Dermis microvascular lymphatic vessel endothelial cell (primary cell): ENCODE measurements around the gene BTBD9. TPM values are rescaled to one million over a fixed set of nuclear protein-coding genes. Genes with fewer than 3 reads are reported as not detected.
A peak's percentile ranks its signal among the peaks of the same experiment; 100 is the strongest.

ENCODE experiments used
- DNase-seq, 2 donors: peaks; one replicate each; pipeline versions ENCODE4 v3.0.0 to v3.0.0-alpha.2; 2010; ENCODE audit warnings: low read depth in 2 of 2
- total RNA-seq: library from RNA; depleted of rRNA; stranded (reverse); fragments of >200 nt; gene quantifications from 2 replicates; pipeline ENCODE4 v1.2.1, GENCODE V29; 2014

BTBD9 gene
- total RNA-seq, 1 donor from 2014 or later, result 6.7 TPM

DNA sequence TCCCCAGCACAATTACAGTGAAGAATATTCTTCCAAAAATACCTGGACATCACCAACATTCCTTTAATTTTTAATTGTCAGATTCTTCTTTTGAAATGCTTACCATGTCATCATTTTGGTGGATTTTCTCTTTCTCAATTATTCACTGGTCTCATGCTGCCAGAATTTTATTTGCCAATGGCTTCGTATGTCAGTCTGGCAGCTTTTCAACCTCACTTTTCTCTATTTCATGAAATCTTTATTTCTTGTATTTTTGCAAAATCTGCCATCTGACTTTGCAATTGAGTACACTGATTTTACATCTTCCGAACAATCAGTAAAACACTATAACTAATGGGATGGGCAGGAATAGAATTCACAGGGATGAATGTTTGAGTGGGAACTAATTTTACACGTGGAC, 84.1 kb downstream of the BTBD9 start:
- DNase-seq, result no peak

DNA sequence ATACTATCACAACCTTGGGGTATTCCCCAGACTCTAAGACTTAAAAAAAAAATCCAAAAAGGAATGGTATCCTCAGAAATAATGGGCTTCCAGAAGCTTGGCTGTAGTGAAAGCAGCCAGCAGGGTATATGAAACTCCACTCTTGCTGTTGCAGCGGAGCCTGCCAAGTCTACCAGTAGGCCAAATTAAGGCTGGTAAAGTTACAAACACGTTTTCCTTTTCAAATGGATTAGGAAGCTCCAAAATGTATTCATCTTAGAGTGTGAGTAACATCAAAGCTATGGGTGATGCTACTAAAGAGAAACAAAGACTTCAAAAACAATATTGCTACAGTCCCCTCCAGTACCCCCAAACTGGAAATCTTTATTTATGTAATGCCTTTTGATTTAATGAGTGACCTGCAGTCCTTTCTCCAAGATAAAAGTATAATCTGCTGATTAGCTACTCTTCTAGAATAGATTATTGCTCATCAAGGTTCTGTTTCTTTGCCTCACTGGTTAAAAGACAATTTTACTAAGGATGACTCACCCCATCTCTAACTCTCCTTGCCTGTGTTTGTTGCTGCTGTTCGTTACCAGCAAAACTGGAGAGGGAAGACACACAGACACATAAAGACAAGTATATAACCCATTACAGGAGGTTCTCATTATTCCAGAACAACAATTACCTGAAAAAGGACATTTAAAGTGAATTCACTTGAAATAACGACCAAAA, 84.9 kb downstream of the BTBD9 start:
- DNase-seq, result no peak

DNA sequence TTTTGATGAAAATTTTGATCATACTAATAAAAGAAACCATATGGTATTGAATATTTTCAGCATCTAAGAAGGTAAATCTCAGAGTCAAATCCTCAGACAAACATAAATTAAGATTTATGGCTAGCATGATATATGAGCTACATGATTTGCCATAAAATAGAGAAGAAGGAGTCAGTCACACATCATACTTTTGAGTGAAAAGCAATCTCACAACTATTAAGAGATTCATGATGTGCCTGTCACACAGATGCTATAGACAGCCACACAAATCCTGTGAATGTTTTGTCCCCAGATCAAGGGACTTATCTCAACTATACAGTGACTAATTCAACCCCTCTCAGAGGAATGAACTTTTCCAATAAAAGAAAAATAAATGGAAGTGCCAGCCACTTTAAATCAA, 85.7 kb downstream of the BTBD9 start:
- no peak for DNase-seq

DNA sequence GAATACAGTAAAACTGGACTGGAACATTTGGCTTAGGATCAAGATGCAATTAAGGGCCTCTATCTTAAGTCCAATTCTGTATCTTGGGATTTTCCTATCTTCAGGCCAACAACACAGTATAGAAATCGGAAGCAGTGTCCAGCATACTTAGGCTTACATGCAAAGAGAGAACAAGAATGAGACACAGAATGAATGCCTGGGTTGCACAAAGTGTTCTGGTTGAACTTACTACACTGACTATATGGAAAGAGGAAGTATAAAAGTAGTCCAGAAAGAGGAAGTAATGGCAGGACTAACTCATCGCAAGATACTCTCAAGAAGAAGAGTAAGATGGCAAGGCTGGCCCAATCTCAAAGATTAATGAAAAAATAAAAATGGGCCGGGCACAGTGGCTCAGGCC, 87.6 kb downstream of the BTBD9 start:
- DNase-seq, result no peak

DNA sequence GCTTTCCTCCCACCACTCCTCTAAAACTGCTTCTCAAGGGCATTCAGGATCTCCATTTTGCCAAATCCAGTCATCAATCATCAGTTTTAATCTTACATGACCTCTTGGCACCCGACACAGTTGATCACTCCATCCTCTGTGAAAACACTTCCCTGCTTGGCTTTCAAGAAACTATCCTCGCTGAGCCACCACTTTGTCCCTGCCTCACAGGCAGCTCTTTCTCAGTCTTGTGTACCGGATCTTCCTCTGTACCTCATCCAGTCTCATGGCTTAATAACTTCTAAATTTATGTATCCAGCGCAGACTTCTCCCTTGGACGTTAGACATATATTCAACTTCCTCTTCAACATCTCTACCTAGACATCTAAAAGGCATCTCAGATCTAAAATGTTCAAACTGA, 89.9 kb downstream of the BTBD9 start:
- DNase-seq, result no peak

DNA sequence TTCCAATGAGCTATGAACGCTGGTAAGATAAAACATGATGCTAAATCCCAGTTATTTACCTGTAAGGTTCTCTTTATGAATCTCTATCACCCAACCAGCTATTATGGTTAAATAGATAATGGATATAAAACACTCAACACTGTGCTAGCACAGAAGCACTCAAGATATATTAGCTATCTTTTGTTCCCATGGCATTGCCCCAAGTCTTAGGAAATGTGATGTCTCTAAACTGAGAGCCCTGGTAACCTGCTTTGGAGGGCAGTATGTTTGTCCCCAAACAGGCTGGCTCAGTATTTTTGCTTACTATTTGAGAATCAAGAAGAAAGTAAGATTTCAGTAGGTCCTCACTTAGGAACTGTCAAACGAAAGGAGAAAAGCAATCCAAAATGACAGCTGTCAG, 90.5 kb downstream of the BTBD9 start:
- DNase-seq, result no peak

DNA sequence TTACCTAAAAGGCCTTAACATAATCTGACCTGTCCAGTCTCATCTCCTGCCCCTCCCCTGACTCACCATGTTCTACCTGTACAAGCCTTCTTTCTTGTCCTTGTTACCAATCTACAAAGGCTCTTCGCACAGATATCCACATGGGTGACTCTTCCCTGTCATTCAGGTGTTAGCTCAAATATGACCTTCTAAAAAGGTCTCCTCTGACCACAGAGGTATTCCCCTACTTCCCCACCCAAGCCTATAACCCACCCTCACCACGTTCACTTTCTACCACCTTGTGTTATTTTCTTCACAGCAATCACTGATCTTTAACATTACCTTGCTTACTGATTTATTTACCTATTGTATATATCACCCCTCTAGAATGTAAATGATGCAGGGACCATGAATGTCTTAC, 96.7 kb downstream of the BTBD9 start:
- DNase-seq, result no peak

DNA sequence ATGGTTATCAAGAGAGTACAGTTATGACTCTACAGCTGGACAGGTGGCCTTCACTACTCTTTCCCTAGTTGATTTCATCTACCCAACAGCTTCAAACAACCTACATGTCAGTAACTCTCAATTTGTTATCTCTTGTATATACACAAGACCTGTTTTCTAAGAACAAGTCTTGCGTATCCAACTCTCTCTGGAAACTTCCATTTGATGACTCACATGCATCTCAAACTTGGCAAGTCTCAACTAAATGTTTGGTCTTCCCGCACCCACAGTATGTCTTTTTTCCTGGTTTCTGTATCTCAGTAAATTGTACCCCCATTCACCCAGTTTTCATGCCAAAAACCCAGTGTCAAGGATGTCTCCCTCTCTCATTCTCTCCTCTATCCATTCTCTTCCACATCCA, 97.7 kb downstream of the BTBD9 start:
- peak in 1 of 2 donors; percentile 17 for DNase-seq

DNA sequence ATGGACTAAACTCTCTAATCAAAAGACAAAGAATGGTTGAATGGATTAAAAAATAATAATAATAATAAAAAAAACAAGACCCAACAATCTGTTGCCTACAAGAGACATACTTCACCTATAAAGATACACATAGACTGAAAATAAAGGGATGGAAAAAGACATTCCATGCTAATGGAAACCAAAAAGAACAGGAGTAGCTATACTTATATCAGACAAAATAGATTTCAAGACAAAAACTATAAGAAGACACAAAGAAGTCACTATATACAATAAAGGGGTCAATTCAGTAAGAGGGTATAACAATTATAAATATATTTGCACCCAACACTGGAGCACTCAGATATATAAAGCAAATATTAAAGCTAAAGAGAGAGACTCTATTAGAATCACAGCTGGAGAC, 106.7 kb downstream of the BTBD9 start:
- no peak for DNase-seq

DNA sequence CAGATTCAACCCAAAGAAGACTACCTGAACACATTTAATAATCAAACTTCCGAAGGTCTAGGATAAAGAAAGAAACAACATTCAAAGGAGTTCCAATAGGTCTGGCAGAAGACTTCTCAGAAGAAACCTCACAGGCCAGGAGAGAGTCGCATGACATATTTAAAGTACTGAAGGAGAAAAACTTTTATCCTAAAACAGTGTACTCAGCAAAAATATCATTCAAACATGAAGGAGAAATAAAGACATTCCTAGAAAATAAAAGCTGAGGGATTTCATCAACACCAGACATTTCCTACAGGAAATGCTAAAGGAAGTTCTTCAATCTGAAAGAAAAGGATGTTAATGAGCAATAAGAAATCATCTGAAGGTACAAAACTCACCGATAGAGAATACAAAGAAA, 108.6 kb downstream of the BTBD9 start:
- DNase-seq, result peak in 1 of 2 donors; percentile 20

DNA sequence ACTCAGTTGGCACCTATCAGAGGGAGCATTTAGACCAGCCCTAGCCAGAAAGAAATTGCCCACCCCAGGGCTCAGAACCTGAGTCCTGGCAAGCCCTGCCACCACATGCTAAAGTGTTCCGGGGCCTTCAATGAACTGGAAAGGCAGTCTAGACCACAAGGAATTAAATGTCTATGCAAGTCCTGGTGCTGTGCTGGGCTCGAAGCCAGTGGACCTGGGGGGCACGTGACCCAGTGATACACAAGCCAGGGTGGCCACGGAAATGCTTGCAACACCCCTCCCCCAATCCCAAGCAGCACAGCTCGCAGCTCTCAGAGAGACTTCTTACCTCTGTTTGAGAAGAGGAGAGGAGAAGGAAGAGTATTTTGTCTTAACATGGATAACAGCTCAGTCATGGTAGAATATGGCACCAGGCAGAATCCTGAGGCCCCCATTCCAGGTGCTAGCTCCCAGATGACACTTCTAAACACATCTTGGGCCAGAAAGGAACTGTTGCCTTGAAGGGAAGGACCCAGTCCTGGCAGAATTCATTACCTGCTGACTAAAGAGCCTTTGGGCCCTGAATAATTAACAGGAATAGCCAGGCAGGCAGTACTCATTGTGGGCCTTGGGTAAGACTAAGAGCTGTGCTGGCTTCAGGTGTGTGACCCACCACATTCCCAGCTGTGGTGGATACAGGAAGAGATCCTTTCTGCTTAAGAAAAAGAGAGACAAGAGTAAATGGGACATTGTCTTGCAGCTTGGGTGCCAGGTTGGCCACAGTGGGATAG, 111.3 kb downstream of the BTBD9 start:
- no peak for DNase-seq

DNA sequence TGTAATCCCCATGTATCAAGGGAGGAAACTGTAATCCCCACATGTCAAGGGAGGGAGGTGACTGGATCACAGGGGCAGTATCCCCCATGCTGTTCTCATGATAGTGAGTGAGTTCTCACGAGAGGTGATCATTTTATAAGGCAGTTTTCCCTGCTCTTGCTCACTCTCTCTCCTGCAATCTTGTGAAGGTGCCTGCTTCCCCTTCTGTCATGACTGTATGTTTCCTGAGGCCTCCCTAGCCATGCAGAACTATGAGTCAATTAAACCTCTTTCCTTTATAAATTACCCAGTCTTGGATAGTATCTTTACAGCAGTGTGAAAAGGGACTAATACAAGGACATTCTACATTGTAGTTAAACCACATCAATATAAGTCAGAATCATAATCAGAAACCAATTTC, 112.4 kb downstream of the BTBD9 start:
- peak in 1 of 2 donors; percentile 23 for DNase-seq

DNA sequence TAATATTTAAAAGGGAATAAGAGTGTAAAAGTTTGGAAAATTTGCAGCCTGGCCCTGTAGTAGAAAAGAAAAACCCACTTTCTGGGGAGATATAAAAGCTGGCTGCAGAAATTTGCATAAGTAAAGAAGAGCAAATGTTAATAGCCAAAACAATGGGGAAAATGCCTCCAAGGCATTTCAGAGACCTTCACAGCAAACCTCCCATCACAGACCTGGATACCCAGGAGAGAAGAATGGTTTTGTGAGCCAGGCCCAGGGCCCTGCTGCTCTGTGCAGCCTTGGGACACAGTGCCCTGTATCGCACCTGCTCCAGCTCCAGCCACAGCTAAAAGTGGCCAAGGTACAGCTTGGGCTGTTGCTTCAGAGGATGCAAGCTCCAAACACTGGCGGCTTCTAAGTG, 113.8 kb downstream of the BTBD9 start:
- no peak for DNase-seq

DNA sequence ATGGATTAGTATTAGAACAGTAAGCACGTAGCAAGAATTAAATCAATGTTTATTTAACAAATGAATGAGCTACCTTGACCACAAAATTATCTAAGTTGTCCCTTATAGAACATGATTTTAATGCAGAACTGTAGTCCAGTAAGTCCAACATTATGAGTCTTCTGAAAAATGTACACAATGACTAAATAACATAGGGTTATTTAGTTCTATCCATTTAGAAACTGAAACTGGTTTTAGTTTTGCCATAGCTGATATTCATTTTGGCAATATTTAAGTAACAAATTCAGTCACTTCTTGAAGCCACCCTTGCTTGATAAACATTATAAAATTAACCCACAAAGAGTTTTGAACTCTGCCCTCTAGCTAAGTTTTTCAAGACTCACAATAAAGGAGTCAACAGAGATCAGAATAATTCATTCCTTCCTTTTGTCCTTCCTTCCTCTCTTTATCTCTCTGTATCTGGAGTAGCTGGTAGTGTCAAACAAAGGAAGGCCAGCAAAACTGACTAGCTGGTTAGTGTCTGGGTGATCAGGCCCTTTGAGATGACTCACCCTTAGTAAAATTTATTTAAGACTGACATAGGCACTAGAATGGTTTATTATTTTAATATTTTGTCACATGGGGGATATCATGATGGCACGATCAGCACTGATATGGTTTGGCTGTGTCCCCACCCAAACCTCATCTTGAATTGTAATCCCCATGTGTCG, 115.1 kb downstream of the BTBD9 start:
- DNase-seq, result peak in 1 of 2 donors; percentile 24

DNA sequence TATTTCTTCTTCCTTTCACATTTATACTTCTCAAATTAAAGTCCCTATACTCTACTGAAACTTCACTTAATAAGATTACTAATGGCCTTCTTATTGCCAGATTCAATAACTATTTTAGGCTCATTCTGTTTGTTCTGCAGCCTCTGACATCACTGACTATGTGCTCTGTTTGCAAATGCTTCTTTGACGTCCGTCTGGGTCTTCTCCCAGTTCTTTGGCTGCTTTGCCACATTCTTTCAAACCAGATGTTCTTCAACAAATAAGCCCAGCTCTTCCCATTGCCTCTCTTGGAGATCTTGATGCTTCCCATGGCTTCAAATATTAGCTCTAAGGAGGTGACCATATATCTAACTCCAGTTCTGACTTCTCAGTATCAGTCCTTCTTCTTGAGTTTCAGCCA, 117.4 kb downstream of the BTBD9 start:
- DNase-seq, result no peak

DNA sequence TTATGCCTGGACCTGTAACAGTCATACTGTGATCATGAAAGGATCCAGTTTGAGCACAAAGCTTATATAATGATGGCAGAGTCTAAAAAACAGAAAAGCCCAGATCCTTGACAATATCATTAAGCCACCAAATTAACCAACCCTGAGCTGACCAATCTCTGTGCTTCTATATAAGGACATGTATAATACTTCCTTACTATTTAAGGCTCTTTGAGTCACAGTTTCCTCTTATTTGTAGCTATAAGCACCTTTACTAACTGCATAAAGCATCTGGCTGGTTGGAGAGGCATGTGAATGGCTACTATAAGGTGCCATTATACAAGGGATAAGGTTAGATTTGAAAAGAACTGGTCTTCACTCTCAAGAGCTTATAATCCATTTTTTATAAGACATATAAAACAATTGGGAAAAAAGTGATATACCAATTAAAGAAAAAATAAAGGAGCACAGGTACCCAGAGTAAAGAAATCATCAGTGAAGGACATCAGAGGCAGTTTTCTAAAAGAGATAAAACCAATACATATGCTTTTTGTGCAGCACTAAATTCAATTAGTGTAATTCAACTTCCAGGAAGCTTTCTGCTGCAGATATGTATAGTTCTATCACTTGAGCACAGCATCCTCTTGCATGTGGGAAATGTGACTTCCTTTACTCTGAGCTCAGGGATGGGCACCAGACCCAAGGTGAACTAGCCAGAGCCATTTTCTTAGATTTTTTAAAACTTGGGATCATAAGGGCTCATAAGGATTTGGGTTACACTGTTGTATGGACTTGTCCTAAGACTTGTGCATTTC, 121.0 kb downstream of the BTBD9 start:
- peak in 1 of 2 donors; percentile 11 for DNase-seq

DNA sequence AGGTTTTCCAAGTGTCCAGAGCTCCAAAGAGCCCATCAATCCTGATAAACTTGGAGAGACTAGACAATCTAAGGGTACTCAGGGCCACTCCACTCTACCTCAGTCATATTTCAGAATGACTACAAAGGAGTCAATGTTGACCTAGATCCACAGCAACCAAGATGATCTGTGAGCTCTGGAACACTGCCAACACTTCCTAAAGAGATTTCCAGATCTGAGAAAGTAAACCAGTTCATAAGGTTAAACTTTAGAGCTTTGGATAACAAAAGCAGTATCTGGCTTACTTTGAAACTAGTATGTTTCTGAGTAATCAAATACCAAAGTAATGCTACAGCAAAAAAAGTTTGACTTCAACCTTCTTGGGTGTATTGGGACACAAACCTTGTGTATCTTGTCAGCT, 122.7 kb downstream of the BTBD9 start:
- DNase-seq, result peak in 1 of 2 donors; percentile 45

DNA sequence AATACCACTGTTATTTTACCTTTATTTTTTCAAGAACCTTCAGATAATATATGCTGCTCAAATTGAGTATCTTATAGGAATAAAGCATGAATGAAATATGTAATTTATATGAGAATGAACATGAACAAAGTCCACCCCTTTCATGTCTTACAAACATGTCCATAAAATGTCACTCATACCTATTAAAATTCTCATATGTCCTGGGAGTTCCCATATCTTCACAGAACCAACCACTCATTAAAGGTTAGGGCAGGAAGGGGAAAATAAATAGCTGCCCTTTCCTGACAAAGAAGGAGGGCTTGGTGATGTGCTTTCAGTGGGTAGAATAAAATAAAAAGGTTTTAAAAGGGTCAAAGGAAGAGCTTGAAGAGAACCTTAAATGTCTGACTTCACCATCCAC, 125.3 kb downstream of the BTBD9 start:
- DNase-seq, result no peak

DNA sequence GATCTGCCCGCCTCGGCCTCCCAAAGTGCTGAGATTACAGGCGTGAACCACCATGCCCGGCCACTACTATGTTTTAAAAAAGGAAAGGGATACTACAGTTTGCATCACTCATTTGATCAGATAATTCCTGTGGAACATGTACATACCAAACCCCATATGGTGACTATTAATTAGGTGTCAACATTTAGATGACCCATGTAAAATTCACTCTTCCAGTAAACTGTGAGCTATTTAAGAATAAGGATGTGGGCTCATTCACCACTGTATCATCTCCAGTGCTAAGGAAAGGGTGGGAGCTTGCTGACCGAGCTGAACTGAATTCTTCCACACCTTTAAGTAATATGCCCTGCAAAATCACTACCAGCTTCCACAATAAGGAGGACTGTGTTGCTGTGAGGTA, 127.5 kb downstream of the BTBD9 start:
- no peak for DNase-seq

DNA sequence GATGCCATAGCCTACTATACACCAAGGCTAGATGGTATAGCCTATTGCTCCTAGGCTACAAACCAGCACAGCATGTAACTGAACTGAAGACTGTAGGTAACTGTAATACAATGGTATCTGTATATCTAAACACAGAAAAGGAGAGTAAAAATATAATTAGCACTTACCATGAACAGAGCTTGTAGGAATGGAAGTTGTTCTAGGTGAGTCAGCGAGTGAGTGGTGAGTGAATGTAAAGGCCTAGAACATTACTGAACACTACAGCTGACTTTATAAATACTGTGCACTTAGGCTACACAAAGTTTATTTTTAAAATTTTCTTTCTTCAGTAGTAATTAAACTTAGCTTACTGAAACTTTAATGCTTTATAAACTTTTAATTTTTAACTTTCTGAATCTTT, 129.5 kb downstream of the BTBD9 start:
- no peak for DNase-seq

DNA sequence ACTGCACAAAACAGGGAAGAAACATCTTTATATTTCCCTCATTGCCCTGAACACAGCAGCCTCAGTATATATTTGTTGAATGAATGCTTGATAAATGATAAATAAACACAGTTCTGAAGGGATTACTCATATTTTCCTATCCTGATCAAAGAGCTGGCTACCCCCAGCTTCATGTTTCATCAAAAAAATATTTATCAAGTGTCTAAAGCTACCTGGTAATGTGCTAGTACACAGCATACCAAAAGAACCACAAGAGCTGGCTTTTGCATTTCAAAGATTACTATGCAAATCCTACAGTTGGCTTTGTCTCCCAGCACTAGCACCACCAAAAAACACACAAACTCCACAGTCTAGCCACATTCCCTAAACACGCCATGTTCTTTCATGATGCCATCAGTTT, 130.0 kb downstream of the BTBD9 start:
- no peak for DNase-seq

DNA sequence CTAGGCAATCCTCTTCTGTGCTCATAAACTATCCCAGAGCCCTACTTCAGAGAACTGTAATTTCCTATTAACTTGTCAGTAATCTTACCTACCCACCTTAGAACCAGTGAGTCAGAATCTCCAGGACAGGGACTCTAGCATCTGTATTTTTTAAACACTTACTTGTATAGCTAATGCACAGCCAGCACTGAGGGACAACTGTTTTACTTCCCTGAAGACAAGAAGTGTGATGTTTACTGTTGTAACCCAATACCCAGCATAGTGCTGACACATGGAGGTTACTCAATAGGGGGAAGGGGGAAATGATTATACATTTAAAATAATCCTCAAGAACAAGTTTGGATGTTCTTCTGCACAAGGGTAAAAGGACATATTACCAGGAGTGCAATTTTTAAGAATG, 130.8 kb downstream of the BTBD9 start:
- DNase-seq, result no peak
